Activated T-helper 9 cell treated with anti-CD3 and anti-CD28 coated beads, Interleukin-2, amount 50 U/mL, for 16 hours (primary cell): ENCODE measurements around the gene RRP1.

Source experiments
- DNase-seq: peaks from one replicate; pipeline ENCODE4 v3.0.0-alpha.2; 2020; ENCODE audit warnings: low read depth

Gene RRP1

GRCh38 chr21:43802713-43803313 lies 13.4 kb downstream of the RRP1 start:
- no peak for DNase-seq

- DNase-seq: no peak
These were observed 14.4 kb downstream of the RRP1 start for GRCh38 chr21:43803558-43804300.

GRCh38 chr21:43805275-43805800 lies 16.0 kb downstream of the RRP1 start:
- no peak for DNase-seq

GRCh38 chr21:43806017-43806710 lies 16.8 kb downstream of the RRP1 start:
- DNase-seq: no peak

- DNase-seq: no peak
These were observed 19.0 kb downstream of the RRP1 start for GRCh38 chr21:43808367-43808766.

GRCh38 chr21:43808832-43809251 lies 19.5 kb downstream of the RRP1 start:
- DNase-seq: no peak

- no peak for DNase-seq
These were observed 20.0 kb downstream of the RRP1 start for GRCh38 chr21:43809346-43809799.

- no peak for DNase-seq
These were observed 20.6 kb downstream of the RRP1 start for GRCh38 chr21:43809853-43810504.

GRCh38 chr21:43810505-43811261 lies 21.3 kb downstream of the RRP1 start:
- DNase-seq: peak; percentile 82

- no peak for DNase-seq
These were observed 22.1 kb downstream of the RRP1 start for GRCh38 chr21:43811262-43812105.

GRCh38 chr21:43812139-43812821 lies 22.9 kb downstream of the RRP1 start:
- DNase-seq: no peak

- DNase-seq: no peak
These were observed 23.7 kb downstream of the RRP1 start for GRCh38 chr21:43812957-43813655.

GRCh38 chr21:43813656-43813980 lies 24.2 kb downstream of the RRP1 start:
- DNase-seq: no peak

- DNase-seq: no peak
These were observed 25.1 kb downstream of the RRP1 start for GRCh38 chr21:43814215-43815106.

- no peak for DNase-seq
These were observed 25.8 kb downstream of the RRP1 start for GRCh38 chr21:43815107-43815613.

- no peak for DNase-seq
These were observed 26.6 kb downstream of the RRP1 start for GRCh38 chr21:43815991-43816390.

GRCh38 chr21:43816611-43817071 lies 27.3 kb downstream of the RRP1 start:
- DNase-seq: no peak
